Activated naive CD8-positive, alpha-beta T cell treated with anti-CD3 and anti-CD28 coated beads for 36 hours (primary cell): ENCODE measurements around the gene SMPD3. TPM values are rescaled to one million over a fixed set of nuclear protein-coding genes. Genes with fewer than 3 reads are reported as not detected.
A peak's percentile ranks its signal among the peaks of the same experiment; 100 is the strongest.

ENCODE experiments used
- DNase-seq: peaks from one replicate; pipeline ENCODE4 v3.0.0; 2021
- H3K27ac Mint-ChIP-seq: one replicate; pipeline ENCODE4 v1.8.0; 2022; ENCODE audit warnings: mild to moderate bottlenecking, moderate library complexity, mixed read lengths
- H3K27me3 Mint-ChIP-seq: one replicate; pipeline ENCODE4 v1.8.0; 2022; ENCODE audit warnings: mild to moderate bottlenecking, mixed read lengths
- H3K36me3 Mint-ChIP-seq: one replicate; pipeline ENCODE4 v1.8.0; 2021; ENCODE audit warnings: mild to moderate bottlenecking, mixed read lengths
- H3K4me1 Mint-ChIP-seq: one replicate; pipeline ENCODE4 v1.8.0; 2021; ENCODE audit warnings: mixed read lengths
- H3K4me3 Mint-ChIP-seq: one replicate; pipeline ENCODE4 v1.8.0; 2022; ENCODE audit warnings: mild to moderate bottlenecking, moderate library complexity, mixed read lengths
- H3K9me3 Mint-ChIP-seq: one replicate; pipeline ENCODE4 v1.8.0; 2022; ENCODE audit warnings: mixed read lengths
- total RNA-seq, 2 experiments: library from RNA; stranded (reverse); gene quantifications; one replicate each; pipeline ENCODE4 v1.2.3, GENCODE V29; 2021

SMPD3 gene
- total RNA-seq, 2 experiments from 2014 or later = 0.06 to 0.16 TPM

- DNase-seq = peak; percentile 49
- Mint-ChIP-seq H3K4me1 (peaks cover 34% of the 10 kb centered on the region), H3K27ac (no peak overlapping the region), H3K4me3 (no peak overlapping the region), H3K9me3 (no peaks in the 10 kb centered on the region), H3K27me3 (peaks cover 43% of the 10 kb centered on the region), H3K36me3 (no peaks in the 10 kb centered on the region)
Observed at GRCh38 chr16:68370581-68371275, 77.6 kb downstream of the SMPD3 start.

DNA sequence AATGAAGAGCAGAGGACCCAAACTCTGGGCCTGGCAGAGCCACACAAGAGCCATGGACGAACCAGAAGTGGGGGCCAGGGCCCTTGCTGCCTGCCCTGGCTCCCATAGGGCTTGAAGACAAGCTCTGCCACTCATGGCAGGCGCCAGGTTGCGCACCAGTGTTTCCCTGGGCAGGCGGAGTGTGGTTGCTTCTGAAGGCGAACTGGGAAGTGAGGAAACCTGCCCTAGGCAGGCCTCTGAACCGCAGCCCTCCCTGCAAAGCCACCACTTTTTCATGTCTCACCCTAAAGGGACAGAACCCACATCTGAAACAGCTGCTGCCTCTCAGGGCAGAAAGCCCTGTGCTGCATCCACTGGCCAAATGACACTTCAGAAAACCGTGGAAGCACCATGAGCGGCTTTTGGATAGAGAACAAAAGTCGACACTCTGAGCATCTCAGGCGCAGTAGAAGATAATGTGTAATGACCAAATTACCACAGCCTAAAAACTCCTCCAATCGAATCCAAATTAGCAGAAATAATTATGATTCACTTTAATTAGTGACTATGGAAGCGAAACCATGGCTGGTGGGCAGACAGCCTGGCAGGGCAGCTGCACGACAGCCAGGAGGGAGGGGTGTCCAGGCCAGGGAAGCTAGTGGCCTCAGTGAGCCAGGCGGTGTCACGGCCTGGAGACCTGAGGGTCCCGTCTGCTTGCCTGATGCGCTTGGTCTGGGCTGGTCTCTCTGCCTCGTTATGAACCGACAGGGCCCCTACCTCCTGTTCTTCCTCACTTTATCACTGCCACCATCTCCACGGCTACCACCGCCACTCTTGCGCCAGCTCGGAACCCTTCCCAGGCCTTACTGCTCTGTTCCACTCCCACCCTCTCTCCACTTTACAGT is 78.4 kb downstream of the SMPD3 start:
- H3K4me3 Mint-ChIP-seq = no peak overlapping the region
- no peaks in the 10 kb centered on the region for H3K9me3 Mint-ChIP-seq
- no peaks in the 10 kb centered on the region for H3K36me3 Mint-ChIP-seq
- DNase-seq = peak; percentile 52
- H3K27me3 Mint-ChIP-seq = peaks cover 45% of the 10 kb centered on the region
- no peak overlapping the region for H3K27ac Mint-ChIP-seq
- H3K4me1 Mint-ChIP-seq = peaks cover 35% of the 10 kb centered on the region

DNA sequence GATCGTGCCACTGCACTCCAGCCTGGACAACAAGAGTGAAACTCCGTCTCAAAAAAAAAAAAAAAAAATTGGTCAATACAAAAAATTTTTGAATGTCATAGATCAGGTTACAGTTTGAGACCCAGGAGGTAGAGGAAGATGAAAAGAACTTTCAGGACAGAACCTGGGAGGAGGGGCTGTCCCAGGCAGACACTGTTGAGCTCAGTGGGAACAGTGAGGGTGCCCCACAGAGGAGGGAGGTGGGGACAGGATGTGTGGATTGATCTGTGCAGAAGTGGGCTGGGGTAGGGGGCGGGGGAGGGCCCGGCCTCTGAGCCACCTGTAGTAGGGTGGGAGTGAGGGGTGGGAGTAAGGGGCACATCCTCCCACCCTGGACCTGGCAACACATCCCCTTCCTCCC is 79.1 kb downstream of the SMPD3 start:
- no peaks in the 10 kb centered on the region for H3K9me3 Mint-ChIP-seq
- peaks cover 35% of the 10 kb centered on the region for H3K4me1 Mint-ChIP-seq
- H3K27me3 Mint-ChIP-seq = peaks cover 43% of the 10 kb centered on the region
- H3K4me3 Mint-ChIP-seq = peak overlapping the region; percentile 29
- H3K27ac Mint-ChIP-seq = no peak overlapping the region
- H3K36me3 Mint-ChIP-seq = no peaks in the 10 kb centered on the region
- no peak for DNase-seq

GRCh38 chr16:68368301-68368888 is 79.9 kb downstream of the SMPD3 start:
- no peak overlapping the region for H3K27ac Mint-ChIP-seq
- H3K9me3 Mint-ChIP-seq = no peaks in the 10 kb centered on the region
- no peaks in the 10 kb centered on the region for H3K36me3 Mint-ChIP-seq
- peaks cover 41% of the 10 kb centered on the region for H3K27me3 Mint-ChIP-seq
- H3K4me3 Mint-ChIP-seq = peak overlapping the region; percentile 5
- H3K4me1 Mint-ChIP-seq = peaks cover 35% of the 10 kb centered on the region
- DNase-seq = peak; percentile 56

DNA sequence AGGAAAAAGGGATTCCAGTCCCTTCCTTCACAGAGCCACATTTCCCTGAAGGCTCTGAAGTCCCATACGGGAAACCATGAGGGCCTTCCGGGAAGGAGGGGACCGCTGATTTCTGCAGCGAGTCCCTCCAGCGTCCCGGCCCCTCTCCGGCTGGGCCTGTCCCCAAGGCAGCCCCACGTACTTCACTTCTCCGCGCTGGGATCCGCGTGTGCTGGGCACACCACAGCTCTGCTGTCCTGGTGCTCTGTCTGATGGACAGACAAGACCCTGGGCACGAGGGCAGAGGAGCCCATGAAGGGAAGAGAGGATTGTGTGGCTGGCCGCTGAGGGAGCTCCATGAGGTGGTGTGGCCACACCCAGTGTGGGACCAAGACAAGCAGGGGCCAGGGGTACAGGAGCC is 80.4 kb downstream of the SMPD3 start:
- Mint-ChIP-seq H3K4me3 (no peak overlapping the region), H3K4me1 (peaks cover 35% of the 10 kb centered on the region), H3K27ac (no peak overlapping the region), H3K9me3 (no peaks in the 10 kb centered on the region), H3K36me3 (no peaks in the 10 kb centered on the region), H3K27me3 (peaks cover 41% of the 10 kb centered on the region)
- no peak for DNase-seq

GRCh38 chr16:68367440-68367839 is 80.9 kb downstream of the SMPD3 start:
- DNase-seq = no peak
- Mint-ChIP-seq H3K36me3 (no peaks in the 10 kb centered on the region), H3K9me3 (no peaks in the 10 kb centered on the region), H3K27me3 (peaks cover 41% of the 10 kb centered on the region), H3K27ac (no peak overlapping the region), H3K4me1 (peaks cover 35% of the 10 kb centered on the region), H3K4me3 (no peak overlapping the region)

DNA sequence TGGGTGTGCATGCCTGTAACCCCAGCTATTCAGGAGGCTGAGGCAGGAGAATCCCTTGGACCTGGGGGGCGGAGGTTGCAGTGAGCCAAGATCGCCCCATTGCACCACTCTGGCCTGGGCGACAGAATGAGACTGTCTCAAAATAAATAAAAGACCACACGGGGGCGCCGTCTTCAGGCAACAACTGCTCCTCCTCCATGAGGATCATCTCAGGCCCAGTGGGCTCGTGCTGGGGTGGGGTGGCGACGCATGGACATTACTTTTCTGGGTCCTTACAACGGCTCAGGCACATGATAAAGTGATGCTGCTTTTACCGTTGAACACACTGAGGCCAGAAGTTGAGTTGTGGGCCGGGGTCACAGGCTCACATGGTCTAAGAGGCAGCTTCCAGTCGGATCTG is 81.3 kb downstream of the SMPD3 start:
- Mint-ChIP-seq H3K36me3 (no peaks in the 10 kb centered on the region), H3K4me1 (peaks cover 35% of the 10 kb centered on the region), H3K9me3 (no peaks in the 10 kb centered on the region), H3K27me3 (peaks cover 41% of the 10 kb centered on the region), H3K27ac (no peak overlapping the region), H3K4me3 (no peak overlapping the region)
- peak; percentile 25 for DNase-seq

DNA sequence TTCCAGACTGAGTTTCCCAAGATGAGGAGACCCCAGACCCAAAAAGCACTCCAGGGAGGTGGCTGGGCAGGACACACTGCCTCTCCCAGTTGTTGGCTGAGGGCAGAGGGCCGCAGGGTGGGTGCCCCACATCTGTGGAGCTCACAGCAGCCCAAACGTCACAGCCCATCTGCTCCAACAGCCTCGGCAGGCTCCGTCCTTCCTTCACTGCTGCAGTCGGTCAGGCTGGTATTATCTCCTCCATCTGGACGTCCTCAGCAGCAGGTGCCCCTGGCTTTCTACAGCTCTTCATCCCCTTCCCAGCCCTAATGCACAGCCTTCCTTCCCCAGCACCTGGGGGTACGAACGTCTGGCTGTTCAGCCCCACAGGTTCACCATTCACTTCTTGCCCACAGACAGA is 82.2 kb downstream of the SMPD3 start:
- Mint-ChIP-seq H3K4me1 (peaks cover 35% of the 10 kb centered on the region), H3K36me3 (no peaks in the 10 kb centered on the region), H3K27ac (no peak overlapping the region), H3K9me3 (no peaks in the 10 kb centered on the region), H3K4me3 (no peak overlapping the region), H3K27me3 (peaks cover 37% of the 10 kb centered on the region)
- DNase-seq = no peak

GRCh38 chr16:68365167-68365817 is 83.0 kb downstream of the SMPD3 start:
- Mint-ChIP-seq H3K27me3 (peaks cover 37% of the 10 kb centered on the region), H3K9me3 (no peaks in the 10 kb centered on the region), H3K4me1 (peaks cover 28% of the 10 kb centered on the region), H3K4me3 (no peak overlapping the region), H3K27ac (no peak overlapping the region), H3K36me3 (no peaks in the 10 kb centered on the region)
- no peak for DNase-seq

GRCh38 chr16:68364561-68364998 is 83.7 kb downstream of the SMPD3 start:
- peaks cover 20% of the 10 kb centered on the region for H3K4me1 Mint-ChIP-seq
- no peaks in the 10 kb centered on the region for H3K36me3 Mint-ChIP-seq
- DNase-seq = no peak
- no peaks in the 10 kb centered on the region for H3K9me3 Mint-ChIP-seq
- H3K4me3 Mint-ChIP-seq = no peak overlapping the region
- peaks cover 37% of the 10 kb centered on the region for H3K27me3 Mint-ChIP-seq
- no peak overlapping the region for H3K27ac Mint-ChIP-seq

- H3K27me3 Mint-ChIP-seq = peaks cover 37% of the 10 kb centered on the region
- no peaks in the 10 kb centered on the region for H3K36me3 Mint-ChIP-seq
- no peak overlapping the region for H3K27ac Mint-ChIP-seq
Observed at GRCh38 chr16:68363658-68364521, 84.4 kb downstream of the SMPD3 start.

DNA sequence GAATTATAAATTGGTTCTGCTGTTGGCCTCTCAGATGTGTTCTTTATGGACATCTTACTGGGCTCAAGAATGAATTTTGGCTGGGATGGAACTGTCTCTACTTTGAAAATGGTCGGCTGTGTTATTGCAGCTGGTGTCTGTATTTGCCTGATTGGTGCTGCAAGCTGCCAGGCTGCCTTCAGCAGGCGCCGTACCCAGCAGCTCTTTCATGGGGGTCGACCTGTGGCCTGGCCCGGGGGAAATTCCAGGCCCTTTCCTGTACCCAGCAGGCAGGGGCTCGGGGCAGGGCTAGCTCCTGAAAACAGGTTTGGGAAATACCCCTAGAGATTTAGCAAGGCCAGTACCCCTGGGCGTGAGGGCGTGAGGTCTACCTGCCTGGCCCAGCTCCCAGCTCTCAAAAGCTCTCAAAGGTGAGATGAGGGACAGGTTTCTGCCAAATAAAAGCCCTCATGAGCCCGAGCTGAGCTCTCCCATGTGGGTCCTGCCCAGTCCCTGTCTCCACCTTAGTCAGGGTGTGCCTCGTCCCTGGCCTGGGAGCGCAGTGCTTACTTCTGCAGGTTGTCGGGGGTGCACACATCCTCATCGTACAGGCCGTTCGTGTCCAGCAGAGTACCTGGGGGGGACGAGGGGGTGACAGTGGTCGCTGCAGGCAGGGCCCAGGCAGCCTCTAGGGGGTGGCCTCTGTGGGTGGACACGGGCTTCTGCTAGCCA is 85.2 kb downstream of the SMPD3 start:
- Mint-ChIP-seq H3K36me3 (peaks cover 2% of the 10 kb centered on the region), H3K27me3 (peaks cover 32% of the 10 kb centered on the region), H3K4me1 (peaks cover 6% of the 10 kb centered on the region), H3K4me3 (no peak overlapping the region), H3K9me3 (no peaks in the 10 kb centered on the region), H3K27ac (no peak overlapping the region)
- DNase-seq = no peak

More at GRCh38 chr16:68363658-68364521, 84.4 kb downstream of the SMPD3 start:
- peaks cover 14% of the 10 kb centered on the region for H3K4me1 Mint-ChIP-seq
- no peaks in the 10 kb centered on the region for H3K9me3 Mint-ChIP-seq
- no peak overlapping the region for H3K4me3 Mint-ChIP-seq
- no peak for DNase-seq

DNA sequence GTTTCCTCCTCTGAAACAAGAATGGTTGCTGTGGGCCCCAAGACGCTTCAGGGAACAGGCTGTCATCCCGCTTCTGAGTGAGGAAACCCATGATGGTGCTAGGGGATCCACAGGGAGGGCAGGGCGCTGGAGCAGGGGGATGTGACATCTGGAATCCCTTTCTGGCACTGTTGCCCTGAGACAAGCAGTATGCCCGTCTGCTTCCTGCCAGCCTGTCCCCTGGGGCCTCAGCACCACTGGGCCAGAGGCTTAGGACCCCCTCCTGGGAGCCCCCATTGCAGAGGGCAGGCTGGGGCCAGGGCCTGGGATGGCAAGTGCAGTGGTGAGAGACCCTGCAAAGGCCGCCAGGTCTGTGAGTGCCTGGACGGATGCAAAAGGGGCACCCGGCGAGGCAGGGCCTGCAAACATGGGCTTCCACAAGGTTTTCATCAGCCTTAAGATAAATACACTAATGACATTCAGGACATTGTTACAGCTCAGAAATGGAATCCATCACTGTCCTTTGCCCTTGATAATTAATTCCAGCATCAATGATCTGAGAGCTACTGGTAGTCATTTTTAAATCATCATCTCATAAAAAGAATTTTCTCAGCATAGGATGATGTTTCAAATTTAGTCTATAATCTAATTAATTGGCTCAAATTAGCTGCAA is 85.9 kb downstream of the SMPD3 start:
- no peak for DNase-seq
- Mint-ChIP-seq H3K4me3 (no peak overlapping the region), H3K27ac (no peak overlapping the region), H3K9me3 (no peaks in the 10 kb centered on the region), H3K4me1 (peaks cover 2% of the 10 kb centered on the region), H3K27me3 (peaks cover 25% of the 10 kb centered on the region), H3K36me3 (peaks cover 9% of the 10 kb centered on the region)
